HCT116 (cell line): ENCODE results near the gene ZCCHC3. TPM values are rescaled to one million over a fixed set of nuclear protein-coding genes. Genes with fewer than 3 reads are reported as not detected.

Experiments used
- ATAC-seq: fragments of 200-7000 bp; cut with Tn5 transposase; 2 replicates; pipeline ENCODE4 v1.9.1; 2020; ENCODE audit warnings: mild to moderate bottlenecking, moderate library complexity
- BruUV-seq: library from RNA; stranded (reverse); fragments of 400-500 nt; replicated peaks from 2 replicates; lab custom pipeline; 2021; lab: Mats Ljungman, UMichigan
- CTCF ChIA-PET: fragments of 300-600 bp; sonication (Branson Sonifier 250); formaldehyde crosslinking; loops from one replicate; lab custom pipeline; 2021; ENCODE audit warnings: antibody characterized with exemption; lab: Charles Lee
- POLR2A ChIA-PET: fragments of 300-600, 350-600 bp; sonication (Branson Sonifier 250); formaldehyde crosslinking; loops from one replicate; lab custom pipeline; 2021; ENCODE audit warnings: antibody characterized with exemption; lab: Charles Lee
- RAD21 ChIA-PET, 2 experiments: fragments of 300-600 bp; sonication (Branson Sonifier 250); formaldehyde crosslinking; loops; one replicate each; lab custom pipeline; 2023; ENCODE audit warnings: low total read pairs in 2 of 2; ENCODE audit not compliant: uncharacterized antibody in 2 of 2, unreplicated experiment in 2 of 2, low non-redundant PET in 1 of 2; lab: Charles Lee
- DNase-seq: peaks from one replicate; pipeline ENCODE4 v3.0.0-alpha.2; 2010; ENCODE audit warnings: low read depth, low spot score
- H2AFZ ChIP-seq: fragments of 200-600 bp; shearing (Covaris generic), sonication (generic); 2 replicates; pipeline ENCODE4 v1.6.1; 2017; ENCODE audit warnings: low read depth, mixed run types, mixed read lengths, antibody characterized with exemption, low read length; ENCODE audit not compliant: poor library complexity, severe bottlenecking
- H3K27ac ChIP-seq: 2 replicates; pipeline ENCODE4 v1.5.1; 2012; ENCODE audit warnings: low read depth, low read length
- H3K27me3 ChIP-seq: fragments of 200-600 bp; sonication (generic); 2 replicates; pipeline ENCODE4 v1.6.1; 2016; ENCODE audit warnings: mixed run types, low read length, mixed read lengths; ENCODE audit not compliant: insufficient read depth
- H3K36me3 ChIP-seq, 2 experiments: fragments of 200-500 bp in 1 of 2; fragments of 200-600 bp in 1 of 2; sonication (Bioruptor generic) in 1 of 2; sonication (generic) in 1 of 2; 2 replicates each; pipeline versions ENCODE4 v1.5.1 to v1.6.1; 2014 to 2016; ENCODE audit warnings: low read length in 2 of 2, inconsistent platforms in 1 of 2, mixed read lengths in 1 of 2, mixed run types in 1 of 2; ENCODE audit not compliant: insufficient read depth in 2 of 2, control insufficient read depth in 1 of 2
- H3K4me1 ChIP-seq, 2 experiments: fragments of 200-600 bp in 1 of 2; sonication (generic) in 1 of 2; 2 replicates each; pipeline versions ENCODE4 v1.5.1 to v1.6.1; 2012 to 2017; ENCODE audit warnings: low read length in 2 of 2, inconsistent platforms in 1 of 2, mild to moderate bottlenecking in 1 of 2, mixed read lengths in 1 of 2, mixed run types in 1 of 2, moderate library complexity in 1 of 2; ENCODE audit not compliant: insufficient read depth in 2 of 2, control insufficient read depth in 1 of 2
- H3K4me2 ChIP-seq: fragments of 200-600 bp; sonication (generic); 2 replicates; pipeline ENCODE4 v1.6.1; 2017; ENCODE audit warnings: mixed run types, low read length, mixed read lengths
- H3K4me3 ChIP-seq, 2 experiments: fragments of 200-600 bp in 1 of 2; sonication (generic) in 1 of 2; replicated peaks in 1 of 2; 2 replicates each; pipeline ENCODE4 v1.5.1; 2011 to 2016; ENCODE audit warnings: low read length in 2 of 2, control low read depth in 1 of 2, low read depth in 1 of 2, mild to moderate bottlenecking in 1 of 2, mixed read lengths in 1 of 2, mixed run types in 1 of 2
- H3K79me2 ChIP-seq: fragments of 200-600 bp; sonication (generic); 2 replicates; pipeline ENCODE4 v1.6.1; 2017; ENCODE audit warnings: mild to moderate bottlenecking, mixed run types, low read length, moderate library complexity, mixed read lengths; ENCODE audit not compliant: insufficient read depth
- H3K9ac ChIP-seq: fragments of 200-600 bp; sonication (generic); 2 replicates; pipeline ENCODE4 v1.6.1; 2016; ENCODE audit warnings: low read length, mixed read lengths
- H3K9me2 ChIP-seq: fragments of 200-600 bp; sonication (generic), shearing (Covaris generic); 2 replicates; pipeline ENCODE4 v1.6.1; 2017; ENCODE audit warnings: mixed run types, mild to moderate bottlenecking, moderate library complexity; ENCODE audit not compliant: insufficient read depth
- H3K9me3 ChIP-seq, 2 experiments: fragments of 200-500 bp in 1 of 2; fragments of 200-600 bp in 1 of 2; sonication (Bioruptor generic) in 1 of 2; sonication (generic) in 1 of 2; 2 replicates each; pipeline ENCODE4 v1.6.1; 2014 to 2017; ENCODE audit warnings: low read length in 2 of 2, mixed read lengths in 2 of 2, inconsistent platforms in 1 of 2, low read depth in 1 of 2, mild to moderate bottlenecking in 1 of 2, mixed run types in 1 of 2, moderate library complexity in 1 of 2; ENCODE audit not compliant: control insufficient read depth in 1 of 2, insufficient read depth in 1 of 2
- H4K20me1 ChIP-seq: fragments of 200-600 bp; sonication (generic), shearing (Covaris generic); 2 replicates; pipeline ENCODE4 v1.6.1; 2017; ENCODE audit warnings: mixed run types, mild to moderate bottlenecking, moderate library complexity; ENCODE audit not compliant: insufficient read depth
- EGR1 ChIP-seq: IDR thresholded peaks from 2 replicates; pipeline ENCODE4 v1.6.1; 2012; ENCODE audit warnings: low read depth
- POLR2AphosphoS5 ChIP-seq: IDR thresholded peaks from 2 replicates; pipeline ENCODE4 v1.6.1; 2011; ENCODE audit warnings: mild to moderate bottlenecking, low read depth, low read length, moderate library complexity
- intact Hi-C: fragments of 100-400 bp; cut with micrococcal nuclease; formaldehyde crosslinking; loops from 2 replicates; pipeline ENCODE4 v1.10.0; 2022
- total RNA-seq: library from RNA; stranded (reverse); gene quantifications from one replicate; pipeline ENCODE4 v1.2.1, GENCODE V29; 2021; ENCODE audit not compliant: unreplicated experiment
- TF ChIP-seq, protein P1 (sequence below), 3 experiments: fragments of 200-600 bp in 1 of 3; sonication (generic) in 1 of 3; IDR thresholded peaks in 2 of 3; conservative IDR thresholded peaks in 1 of 3; 2 replicates each; pipeline ENCODE4 v1.5.1; 2012 to 2017; ENCODE audit warnings: low read depth in 2 of 3, low read length in 2 of 3, antibody characterized with exemption in 1 of 3, borderline replicate concordance in 1 of 3, control low read depth in 1 of 3, mild to moderate bottlenecking in 1 of 3, mixed read lengths in 1 of 3, mixed run types in 1 of 3, moderate library complexity in 1 of 3; ENCODE audit not compliant: insufficient read depth in 1 of 3

The ZCCHC3 gene
- total RNA-seq, 1 experiment from 2014 or later, result 19.3 TPM

- H3K27ac ChIP-seq, result no peak overlapping the region
- intact Hi-C loops, result no loop called here
- no TSS peak for BruUV-seq
Measured at GRCh38 chr20:330233-331149, 33.1 kb downstream of the ZCCHC3 start.

More at GRCh38 chr20:330233-331149, 33.1 kb downstream of the ZCCHC3 start:
- Histone ChIP-seq H3K4me3 (no peak overlapping the region), H3K79me2 (peaks cover 34% of the 10 kb centered on the region), H3K9me3 (no peaks in the 10 kb centered on the region), H4K20me1 (no peaks in the 10 kb centered on the region), H3K36me3 (0 out of 4 replicates have a peak, but pooled peaks cover 0 to 3% of the 10 kb centered on the region in 2 experiments), H3K4me2 (peak overlapping the region; percentile 7; the same call in 1 of the 2 replicates), H3K27me3 (no peaks in the 10 kb centered on the region), H3K9me2 (no peaks in the 10 kb centered on the region), H3K9ac (no peak overlapping the region), H2AFZ (no peak overlapping the region), H3K4me1 (peaks cover 3 to 40% of the 10 kb centered on the region in 2 experiments; a peak in 3 of 4 replicates)
- no peak for DNase-seq
- TF ChIP-seq POLR2AphosphoS5 (peak; percentile 51), EGR1 (no peak)
- TF ChIP-seq, protein P1, sequence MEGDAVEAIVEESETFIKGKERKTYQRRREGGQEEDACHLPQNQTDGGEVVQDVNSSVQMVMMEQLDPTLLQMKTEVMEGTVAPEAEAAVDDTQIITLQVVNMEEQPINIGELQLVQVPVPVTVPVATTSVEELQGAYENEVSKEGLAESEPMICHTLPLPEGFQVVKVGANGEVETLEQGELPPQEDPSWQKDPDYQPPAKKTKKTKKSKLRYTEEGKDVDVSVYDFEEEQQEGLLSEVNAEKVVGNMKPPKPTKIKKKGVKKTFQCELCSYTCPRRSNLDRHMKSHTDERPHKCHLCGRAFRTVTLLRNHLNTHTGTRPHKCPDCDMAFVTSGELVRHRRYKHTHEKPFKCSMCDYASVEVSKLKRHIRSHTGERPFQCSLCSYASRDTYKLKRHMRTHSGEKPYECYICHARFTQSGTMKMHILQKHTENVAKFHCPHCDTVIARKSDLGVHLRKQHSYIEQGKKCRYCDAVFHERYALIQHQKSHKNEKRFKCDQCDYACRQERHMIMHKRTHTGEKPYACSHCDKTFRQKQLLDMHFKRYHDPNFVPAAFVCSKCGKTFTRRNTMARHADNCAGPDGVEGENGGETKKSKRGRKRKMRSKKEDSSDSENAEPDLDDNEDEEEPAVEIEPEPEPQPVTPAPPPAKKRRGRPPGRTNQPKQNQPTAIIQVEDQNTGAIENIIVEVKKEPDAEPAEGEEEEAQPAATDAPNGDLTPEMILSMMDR (IDR thresholded peaks at IDR 0.05 in 2 of 3, conservative IDR thresholded peaks at IDR 0.05 in 1 of 3; ENCODE audit: borderline replicate concordance in 1 of 3, insufficient read depth in 1 of 3, low read depth in 2 of 3, low read length in 2 of 3), result peak in 2 of 3 experiments; percentile 86 to 89; a peak in 4 of 6 replicates
- ATAC-seq, result peak; percentile 41
- ChIA-PET CTCF (interaction anchor here (0.6 to 1.6 kb wide), 12 partner anchors 9 to 438 kb away, joined by 3 to 5 read pairs (median 4); partner anchors contain the start of gene SLC52A3), RAD21 (interaction anchor here (0.6 to 0.7 kb wide), 2 partner anchors 17 to 66 kb away, joined by 3 to 5 read pairs; no protein-coding TSS in a partner anchor), POLR2A (no interaction called here)
